Neuron (in vitro differentiated cells): ENCODE data around the gene SH3YL1.
A peak's percentile ranks its signal among the peaks of the same experiment; 100 is the strongest.

Experiments used
- H2AFZ ChIP-seq: one replicate; pipeline ENCODE4 v1.6.1; 2013; ENCODE audit warnings: low read depth, mild to moderate bottlenecking, inconsistent platforms, low read length, moderate library complexity
- H3K27me3 ChIP-seq: one replicate; pipeline ENCODE4 v1.6.1; 2013; ENCODE audit warnings: low read length; ENCODE audit not compliant: insufficient read depth
- H3K36me3 ChIP-seq: one replicate; pipeline ENCODE4 v1.6.1; 2013; ENCODE audit warnings: low read length; ENCODE audit not compliant: insufficient read depth
- H3K4me1 ChIP-seq: one replicate; pipeline ENCODE4 v1.6.1; 2013; ENCODE audit warnings: low read length; ENCODE audit not compliant: insufficient read depth
- H3K4me3 ChIP-seq: 2 replicates; pipeline ENCODE4 v1.5.1; 2013; ENCODE audit warnings: mild to moderate bottlenecking, low read length, moderate library complexity
- H3K9me3 ChIP-seq: one replicate; pipeline ENCODE4 v1.6.1; 2013; ENCODE audit warnings: low read length

The SH3YL1 gene

GRCh38 chr2:263774-264492 is at the start of gene SH3YL1:
TSS of gene SH3YL1 (minus strand) at chr2:264032. CDS start at chr2:263984, 48 bp downstream.
- peak within 1 kb of the TSS; percentile 82 for H2AFZ ChIP-seq
- peak within 1 kb of the TSS; percentile 83 for H3K4me3 ChIP-seq
- H3K4me1 ChIP-seq = peaks cover 19% of the 10 kb centered on the region
- H3K27me3 ChIP-seq = no peaks in the 10 kb centered on the region
- peaks cover 4% of the 10 kb centered on the region for H3K9me3 ChIP-seq
- H3K36me3 ChIP-seq = peaks cover 5% of the 10 kb centered on the region

- no peaks in the 10 kb centered on the region for H3K27me3 ChIP-seq
- no peaks in the 10 kb centered on the region for H3K36me3 ChIP-seq
- H3K9me3 ChIP-seq = no peaks in the 10 kb centered on the region
- H3K4me3 ChIP-seq = no peak overlapping the region
- peaks cover 51% of the 10 kb centered on the region for H3K4me1 ChIP-seq
- H2AFZ ChIP-seq = no peak overlapping the region
These were observed 47.2 kb upstream of the SH3YL1 start for GRCh38 chr2:310994-311393.

GRCh38 chr2:309954-310510 is 46.2 kb upstream of the SH3YL1 start:
- no peak overlapping the region for H3K4me3 ChIP-seq

GRCh38 chr2:309148-309953 is 45.5 kb upstream of the SH3YL1 start:
- Histone ChIP-seq H3K9me3 (no peaks in the 10 kb centered on the region), H3K4me3 (no peak overlapping the region)

More at GRCh38 chr2:309954-310510, 46.2 kb upstream of the SH3YL1 start:
- Histone ChIP-seq H3K9me3 (no peaks in the 10 kb centered on the region), H3K27me3 (no peaks in the 10 kb centered on the region), H2AFZ (peak overlapping the region; percentile 12), H3K36me3 (no peaks in the 10 kb centered on the region), H3K4me1 (peaks cover 51% of the 10 kb centered on the region)

GRCh38 chr2:305366-305765 is 41.5 kb upstream of the SH3YL1 start:
- peaks cover 2% of the 10 kb centered on the region for H3K9me3 ChIP-seq
- no peak overlapping the region for H2AFZ ChIP-seq
- no peaks in the 10 kb centered on the region for H3K36me3 ChIP-seq
- no peaks in the 10 kb centered on the region for H3K27me3 ChIP-seq
- peaks cover 16% of the 10 kb centered on the region for H3K4me1 ChIP-seq
- H3K4me3 ChIP-seq = no peak overlapping the region

More at GRCh38 chr2:309148-309953, 45.5 kb upstream of the SH3YL1 start:
- Histone ChIP-seq H2AFZ (no peak overlapping the region), H3K36me3 (no peaks in the 10 kb centered on the region), H3K27me3 (no peaks in the 10 kb centered on the region), H3K4me1 (peaks cover 48% of the 10 kb centered on the region)

- Histone ChIP-seq H3K4me3 (no peak overlapping the region), H2AFZ (no peak overlapping the region), H3K4me1 (no peaks in the 10 kb centered on the region), H3K27me3 (no peaks in the 10 kb centered on the region), H3K36me3 (no peaks in the 10 kb centered on the region), H3K9me3 (peaks cover 2% of the 10 kb centered on the region)
These were observed 32.5 kb upstream of the SH3YL1 start for GRCh38 chr2:296354-296753.

- Histone ChIP-seq H2AFZ (no peak overlapping the region), H3K4me1 (no peaks in the 10 kb centered on the region), H3K27me3 (no peaks in the 10 kb centered on the region), H3K9me3 (peaks cover 2% of the 10 kb centered on the region), H3K36me3 (no peaks in the 10 kb centered on the region), H3K4me3 (no peak overlapping the region)
These were observed 31.3 kb upstream of the SH3YL1 start for GRCh38 chr2:295090-295489.

GRCh38 chr2:290090-290722 is 26.4 kb upstream of the SH3YL1 start:
- Histone ChIP-seq H2AFZ (peak overlapping the region; percentile 47), H3K4me3 (peak overlapping the region; percentile 25), H3K4me1 (peaks cover 12% of the 10 kb centered on the region), H3K36me3 (no peaks in the 10 kb centered on the region), H3K9me3 (peaks cover 2% of the 10 kb centered on the region), H3K27me3 (peaks cover 9% of the 10 kb centered on the region)

- Histone ChIP-seq H3K9me3 (no peaks in the 10 kb centered on the region), H3K27me3 (peaks cover 9% of the 10 kb centered on the region), H3K4me3 (peak overlapping the region; percentile 25), H2AFZ (peak overlapping the region; percentile 47), H3K4me1 (peaks cover 12% of the 10 kb centered on the region), H3K36me3 (no peaks in the 10 kb centered on the region)
These were observed 25.7 kb upstream of the SH3YL1 start for GRCh38 chr2:289362-290089.

GRCh38 chr2:288758-289361 is 25.0 kb upstream of the SH3YL1 start:
- peaks cover 9% of the 10 kb centered on the region for H3K27me3 ChIP-seq
- H3K4me1 ChIP-seq = peaks cover 14% of the 10 kb centered on the region
- H3K4me3 ChIP-seq = no peak overlapping the region
- H2AFZ ChIP-seq = no peak overlapping the region
- no peaks in the 10 kb centered on the region for H3K36me3 ChIP-seq
- no peaks in the 10 kb centered on the region for H3K9me3 ChIP-seq

- H3K27me3 ChIP-seq = peaks cover 9% of the 10 kb centered on the region
- peak within 1 kb of the TSS; percentile 19 for H2AFZ ChIP-seq
- peak within 1 kb of the TSS; percentile 39 for H3K4me3 ChIP-seq
- H3K9me3 ChIP-seq = no peaks in the 10 kb centered on the region
- H3K4me1 ChIP-seq = peaks cover 14% of the 10 kb centered on the region
- no peaks in the 10 kb centered on the region for H3K36me3 ChIP-seq
These were observed 24.3 kb upstream of the SH3YL1 start, which contains the start of gene ALKAL2 for GRCh38 chr2:287911-288757. TSS of gene ALKAL2 (minus strand) at chr2:288091. CDS start at chr2:287835, 256 bp downstream.
